ENCODE measurements around the gene ALDH1L1. TPM values are rescaled to one million over a fixed set of nuclear protein-coding genes. Genes with fewer than 3 reads are reported as not detected.

Gene ALDH1L1
- total and polyA plus RNA-seq, 2 of the 8 experiments (the other 6 are each of a cell fraction or from before 2014, with no cell fraction given), result 0.98 to 1.6 TPM

DNA sequence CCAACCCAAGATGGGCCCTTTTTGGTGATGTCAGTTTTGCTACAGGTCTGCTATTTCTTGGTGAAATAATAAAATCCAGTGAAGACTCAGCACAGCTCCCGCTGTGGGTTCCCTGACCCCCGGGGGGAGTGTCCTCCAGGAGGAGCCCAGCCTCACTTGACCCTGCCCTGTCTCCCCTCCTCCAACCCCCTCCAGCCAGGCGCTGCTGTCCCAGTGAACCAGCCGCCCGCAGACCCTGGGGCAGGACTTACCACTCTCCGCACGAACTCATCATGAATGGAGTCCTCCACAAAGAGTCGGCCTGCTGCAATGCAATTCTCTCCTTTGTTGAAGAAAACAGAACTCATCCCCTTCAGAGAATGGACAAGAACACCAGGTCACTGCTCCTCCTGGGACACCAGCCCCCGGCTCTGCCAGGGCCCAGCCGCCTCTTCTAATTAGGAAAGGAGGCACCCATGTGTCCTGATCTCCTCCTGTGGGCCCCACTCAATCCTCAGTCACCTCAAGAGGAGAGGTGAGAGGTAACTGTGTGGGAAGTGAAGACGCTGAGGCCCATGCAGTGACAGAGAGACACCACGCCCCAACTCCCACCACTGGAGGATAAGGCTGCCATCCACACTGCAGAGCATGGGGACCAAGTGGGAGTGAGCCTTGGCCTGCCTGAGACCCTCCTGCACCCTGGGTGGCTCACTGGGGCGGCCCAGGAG, 67.7 kb downstream of the ALDH1L1 start (continued):
- TF ChIP-seq, protein P1, sequence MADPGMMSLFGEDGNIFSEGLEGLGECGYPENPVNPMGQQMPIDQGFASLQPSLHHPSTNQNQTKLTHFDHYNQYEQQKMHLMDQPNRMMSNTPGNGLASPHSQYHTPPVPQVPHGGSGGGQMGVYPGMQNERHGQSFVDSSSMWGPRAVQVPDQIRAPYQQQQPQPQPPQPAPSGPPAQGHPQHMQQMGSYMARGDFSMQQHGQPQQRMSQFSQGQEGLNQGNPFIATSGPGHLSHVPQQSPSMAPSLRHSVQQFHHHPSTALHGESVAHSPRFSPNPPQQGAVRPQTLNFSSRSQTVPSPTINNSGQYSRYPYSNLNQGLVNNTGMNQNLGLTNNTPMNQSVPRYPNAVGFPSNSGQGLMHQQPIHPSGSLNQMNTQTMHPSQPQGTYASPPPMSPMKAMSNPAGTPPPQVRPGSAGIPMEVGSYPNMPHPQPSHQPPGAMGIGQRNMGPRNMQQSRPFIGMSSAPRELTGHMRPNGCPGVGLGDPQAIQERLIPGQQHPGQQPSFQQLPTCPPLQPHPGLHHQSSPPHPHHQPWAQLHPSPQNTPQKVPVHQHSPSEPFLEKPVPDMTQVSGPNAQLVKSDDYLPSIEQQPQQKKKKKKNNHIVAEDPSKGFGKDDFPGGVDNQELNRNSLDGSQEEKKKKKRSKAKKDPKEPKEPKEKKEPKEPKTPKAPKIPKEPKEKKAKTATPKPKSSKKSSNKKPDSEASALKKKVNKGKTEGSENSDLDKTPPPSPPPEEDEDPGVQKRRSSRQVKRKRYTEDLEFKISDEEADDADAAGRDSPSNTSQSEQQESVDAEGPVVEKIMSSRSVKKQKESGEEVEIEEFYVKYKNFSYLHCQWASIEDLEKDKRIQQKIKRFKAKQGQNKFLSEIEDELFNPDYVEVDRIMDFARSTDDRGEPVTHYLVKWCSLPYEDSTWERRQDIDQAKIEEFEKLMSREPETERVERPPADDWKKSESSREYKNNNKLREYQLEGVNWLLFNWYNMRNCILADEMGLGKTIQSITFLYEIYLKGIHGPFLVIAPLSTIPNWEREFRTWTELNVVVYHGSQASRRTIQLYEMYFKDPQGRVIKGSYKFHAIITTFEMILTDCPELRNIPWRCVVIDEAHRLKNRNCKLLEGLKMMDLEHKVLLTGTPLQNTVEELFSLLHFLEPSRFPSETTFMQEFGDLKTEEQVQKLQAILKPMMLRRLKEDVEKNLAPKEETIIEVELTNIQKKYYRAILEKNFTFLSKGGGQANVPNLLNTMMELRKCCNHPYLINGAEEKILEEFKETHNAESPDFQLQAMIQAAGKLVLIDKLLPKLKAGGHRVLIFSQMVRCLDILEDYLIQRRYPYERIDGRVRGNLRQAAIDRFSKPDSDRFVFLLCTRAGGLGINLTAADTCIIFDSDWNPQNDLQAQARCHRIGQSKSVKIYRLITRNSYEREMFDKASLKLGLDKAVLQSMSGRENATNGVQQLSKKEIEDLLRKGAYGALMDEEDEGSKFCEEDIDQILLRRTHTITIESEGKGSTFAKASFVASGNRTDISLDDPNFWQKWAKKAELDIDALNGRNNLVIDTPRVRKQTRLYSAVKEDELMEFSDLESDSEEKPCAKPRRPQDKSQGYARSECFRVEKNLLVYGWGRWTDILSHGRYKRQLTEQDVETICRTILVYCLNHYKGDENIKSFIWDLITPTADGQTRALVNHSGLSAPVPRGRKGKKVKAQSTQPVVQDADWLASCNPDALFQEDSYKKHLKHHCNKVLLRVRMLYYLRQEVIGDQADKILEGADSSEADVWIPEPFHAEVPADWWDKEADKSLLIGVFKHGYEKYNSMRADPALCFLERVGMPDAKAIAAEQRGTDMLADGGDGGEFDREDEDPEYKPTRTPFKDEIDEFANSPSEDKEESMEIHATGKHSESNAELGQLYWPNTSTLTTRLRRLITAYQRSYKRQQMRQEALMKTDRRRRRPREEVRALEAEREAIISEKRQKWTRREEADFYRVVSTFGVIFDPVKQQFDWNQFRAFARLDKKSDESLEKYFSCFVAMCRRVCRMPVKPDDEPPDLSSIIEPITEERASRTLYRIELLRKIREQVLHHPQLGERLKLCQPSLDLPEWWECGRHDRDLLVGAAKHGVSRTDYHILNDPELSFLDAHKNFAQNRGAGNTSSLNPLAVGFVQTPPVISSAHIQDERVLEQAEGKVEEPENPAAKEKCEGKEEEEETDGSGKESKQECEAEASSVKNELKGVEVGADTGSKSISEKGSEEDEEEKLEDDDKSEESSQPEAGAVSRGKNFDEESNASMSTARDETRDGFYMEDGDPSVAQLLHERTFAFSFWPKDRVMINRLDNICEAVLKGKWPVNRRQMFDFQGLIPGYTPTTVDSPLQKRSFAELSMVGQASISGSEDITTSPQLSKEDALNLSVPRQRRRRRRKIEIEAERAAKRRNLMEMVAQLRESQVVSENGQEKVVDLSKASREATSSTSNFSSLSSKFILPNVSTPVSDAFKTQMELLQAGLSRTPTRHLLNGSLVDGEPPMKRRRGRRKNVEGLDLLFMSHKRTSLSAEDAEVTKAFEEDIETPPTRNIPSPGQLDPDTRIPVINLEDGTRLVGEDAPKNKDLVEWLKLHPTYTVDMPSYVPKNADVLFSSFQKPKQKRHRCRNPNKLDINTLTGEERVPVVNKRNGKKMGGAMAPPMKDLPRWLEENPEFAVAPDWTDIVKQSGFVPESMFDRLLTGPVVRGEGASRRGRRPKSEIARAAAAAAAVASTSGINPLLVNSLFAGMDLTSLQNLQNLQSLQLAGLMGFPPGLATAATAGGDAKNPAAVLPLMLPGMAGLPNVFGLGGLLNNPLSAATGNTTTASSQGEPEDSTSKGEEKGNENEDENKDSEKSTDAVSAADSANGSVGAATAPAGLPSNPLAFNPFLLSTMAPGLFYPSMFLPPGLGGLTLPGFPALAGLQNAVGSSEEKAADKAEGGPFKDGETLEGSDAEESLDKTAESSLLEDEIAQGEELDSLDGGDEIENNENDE (IDR thresholded peaks at IDR 0.05; ENCODE audit: insufficient replicate concordance, low read length), result no peak
- TF ChIP-seq BCL11A (IDR thresholded peaks at IDR 0.05; ENCODE audit: low read depth in 2 of 2, low read length in 2 of 2), result no peak
- no peak for TF ChIP-seq SP2 (IDR thresholded peaks at IDR 0.05; ENCODE audit: low read length)
- TF ChIP-seq SAP30 (IDR thresholded peaks at IDR 0.05; ENCODE audit: insufficient read depth, insufficient replicate concordance, low read length), result no peak
- TF ChIP-seq EZH2 (IDR thresholded peaks at IDR 0.05; ENCODE audit: low read depth, low read length, severe bottlenecking), result no peak
- TF ChIP-seq CBX5 (IDR thresholded peaks at IDR 0.05; ENCODE audit: low read depth, low read length), result no peak
- TF ChIP-seq, protein P2, sequence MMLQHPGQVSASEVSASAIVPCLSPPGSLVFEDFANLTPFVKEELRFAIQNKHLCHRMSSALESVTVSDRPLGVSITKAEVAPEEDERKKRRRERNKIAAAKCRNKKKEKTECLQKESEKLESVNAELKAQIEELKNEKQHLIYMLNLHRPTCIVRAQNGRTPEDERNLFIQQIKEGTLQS (IDR thresholded peaks at IDR 0.05; ENCODE audit: insufficient read depth, low read depth, low read length), result no peak
- TF ChIP-seq POLR2AphosphoS5 (IDR thresholded peaks at IDR 0.05; ENCODE audit: low read depth, low read length), result no peak
- TF ChIP-seq NRF1 (IDR thresholded peaks at IDR 0.05; ENCODE audit: low read depth, low read length), result no peak
- no peak for TF ChIP-seq PHF8 (conservative IDR thresholded peaks at IDR 0.05; ENCODE audit: low read depth, low read length)
